Panc1 (cell line): ENCODE data around the gene MPRIP.

Experiments used
- POLR2AphosphoS5 ChIP-seq: IDR thresholded peaks from 2 replicates; pipeline ENCODE4 v1.6.1; 2012; ENCODE audit warnings: mild to moderate bottlenecking, low read depth, low read length, moderate library complexity
- TCF7L2 ChIP-seq: IDR thresholded peaks from 2 replicates; pipeline ENCODE4 v1.6.1; 2011; ENCODE audit warnings: mild to moderate bottlenecking, low read depth, low read length, inconsistent platforms
- TF ChIP-seq, protein P1 (sequence below): fragments of 450-650 bp; IDR thresholded peaks from 2 replicates; pipeline ENCODE4 v1.5.1; 2017; ENCODE audit warnings: mild to moderate bottlenecking
- TF ChIP-seq, protein P2 (sequence below), 2 experiments: IDR thresholded peaks; 2 replicates each; pipeline ENCODE4 v1.6.1; 2011 to 2012; ENCODE audit warnings: low read depth in 2 of 2, control low read depth in 1 of 2, low read length in 1 of 2, mild to moderate bottlenecking in 1 of 2, moderate library complexity in 1 of 2; ENCODE audit not compliant: insufficient read depth in 1 of 2

DNA sequence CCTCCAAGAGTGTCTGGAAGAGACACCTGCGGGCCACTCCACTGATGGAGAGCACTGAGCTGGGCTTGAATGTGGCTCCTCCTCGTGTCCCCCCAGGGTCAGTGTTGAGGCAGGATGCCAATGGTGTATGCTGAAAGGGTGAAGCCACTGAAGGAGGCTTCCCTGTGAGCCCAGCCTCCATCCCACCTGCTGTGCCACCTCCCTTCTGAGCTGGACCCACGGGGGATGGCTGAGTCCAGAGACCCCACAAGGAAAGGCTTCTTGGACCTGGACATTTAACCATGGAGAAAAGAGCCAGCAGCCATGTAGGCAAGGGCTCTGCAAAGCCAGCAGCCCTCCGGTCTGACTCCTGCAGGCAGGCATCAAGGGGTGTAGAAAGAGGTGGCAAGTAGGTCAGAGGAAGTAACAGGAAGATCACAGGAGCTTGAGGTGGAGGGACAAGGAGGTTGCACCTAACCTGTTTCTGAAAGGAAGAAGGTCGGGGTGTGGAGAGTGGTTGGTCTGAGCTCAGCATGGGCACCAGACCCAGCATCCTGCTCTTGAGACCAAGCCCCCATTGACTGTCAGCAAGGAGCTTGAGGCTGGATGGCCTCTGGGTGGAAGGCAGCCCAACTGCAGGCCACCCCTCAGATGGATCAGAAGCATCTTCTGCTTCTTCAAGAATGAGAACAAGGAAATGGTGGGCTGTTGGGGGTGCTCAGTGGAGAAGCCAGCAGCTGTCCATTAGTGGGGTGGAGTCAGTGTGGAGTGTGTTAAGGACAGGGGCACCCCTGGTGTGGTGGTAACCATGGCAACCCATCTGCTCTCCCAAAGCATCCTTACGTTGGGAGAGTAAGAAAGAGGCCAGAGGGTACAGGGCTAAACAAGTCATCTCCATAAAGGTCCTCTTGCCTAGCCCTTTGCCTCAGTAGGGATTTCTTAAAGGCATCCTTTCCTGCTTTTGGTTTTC, 83.2 kb downstream of the MPRIP start:
- TF ChIP-seq, protein P1, sequence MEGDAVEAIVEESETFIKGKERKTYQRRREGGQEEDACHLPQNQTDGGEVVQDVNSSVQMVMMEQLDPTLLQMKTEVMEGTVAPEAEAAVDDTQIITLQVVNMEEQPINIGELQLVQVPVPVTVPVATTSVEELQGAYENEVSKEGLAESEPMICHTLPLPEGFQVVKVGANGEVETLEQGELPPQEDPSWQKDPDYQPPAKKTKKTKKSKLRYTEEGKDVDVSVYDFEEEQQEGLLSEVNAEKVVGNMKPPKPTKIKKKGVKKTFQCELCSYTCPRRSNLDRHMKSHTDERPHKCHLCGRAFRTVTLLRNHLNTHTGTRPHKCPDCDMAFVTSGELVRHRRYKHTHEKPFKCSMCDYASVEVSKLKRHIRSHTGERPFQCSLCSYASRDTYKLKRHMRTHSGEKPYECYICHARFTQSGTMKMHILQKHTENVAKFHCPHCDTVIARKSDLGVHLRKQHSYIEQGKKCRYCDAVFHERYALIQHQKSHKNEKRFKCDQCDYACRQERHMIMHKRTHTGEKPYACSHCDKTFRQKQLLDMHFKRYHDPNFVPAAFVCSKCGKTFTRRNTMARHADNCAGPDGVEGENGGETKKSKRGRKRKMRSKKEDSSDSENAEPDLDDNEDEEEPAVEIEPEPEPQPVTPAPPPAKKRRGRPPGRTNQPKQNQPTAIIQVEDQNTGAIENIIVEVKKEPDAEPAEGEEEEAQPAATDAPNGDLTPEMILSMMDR, result no peak
- TF ChIP-seq POLR2AphosphoS5 (no peak), TCF7L2 (no peak)
- TF ChIP-seq, protein P2, sequence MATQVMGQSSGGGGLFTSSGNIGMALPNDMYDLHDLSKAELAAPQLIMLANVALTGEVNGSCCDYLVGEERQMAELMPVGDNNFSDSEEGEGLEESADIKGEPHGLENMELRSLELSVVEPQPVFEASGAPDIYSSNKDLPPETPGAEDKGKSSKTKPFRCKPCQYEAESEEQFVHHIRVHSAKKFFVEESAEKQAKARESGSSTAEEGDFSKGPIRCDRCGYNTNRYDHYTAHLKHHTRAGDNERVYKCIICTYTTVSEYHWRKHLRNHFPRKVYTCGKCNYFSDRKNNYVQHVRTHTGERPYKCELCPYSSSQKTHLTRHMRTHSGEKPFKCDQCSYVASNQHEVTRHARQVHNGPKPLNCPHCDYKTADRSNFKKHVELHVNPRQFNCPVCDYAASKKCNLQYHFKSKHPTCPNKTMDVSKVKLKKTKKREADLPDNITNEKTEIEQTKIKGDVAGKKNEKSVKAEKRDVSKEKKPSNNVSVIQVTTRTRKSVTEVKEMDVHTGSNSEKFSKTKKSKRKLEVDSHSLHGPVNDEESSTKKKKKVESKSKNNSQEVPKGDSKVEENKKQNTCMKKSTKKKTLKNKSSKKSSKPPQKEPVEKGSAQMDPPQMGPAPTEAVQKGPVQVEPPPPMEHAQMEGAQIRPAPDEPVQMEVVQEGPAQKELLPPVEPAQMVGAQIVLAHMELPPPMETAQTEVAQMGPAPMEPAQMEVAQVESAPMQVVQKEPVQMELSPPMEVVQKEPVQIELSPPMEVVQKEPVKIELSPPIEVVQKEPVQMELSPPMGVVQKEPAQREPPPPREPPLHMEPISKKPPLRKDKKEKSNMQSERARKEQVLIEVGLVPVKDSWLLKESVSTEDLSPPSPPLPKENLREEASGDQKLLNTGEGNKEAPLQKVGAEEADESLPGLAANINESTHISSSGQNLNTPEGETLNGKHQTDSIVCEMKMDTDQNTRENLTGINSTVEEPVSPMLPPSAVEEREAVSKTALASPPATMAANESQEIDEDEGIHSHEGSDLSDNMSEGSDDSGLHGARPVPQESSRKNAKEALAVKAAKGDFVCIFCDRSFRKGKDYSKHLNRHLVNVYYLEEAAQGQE (IDR thresholded peaks at IDR 0.05; ENCODE audit: insufficient read depth in 1 of 2, low read depth in 2 of 2, low read length in 1 of 2), result no peak
